WTC11 (cell line): Measurements from ENCODE around the gene RNASEH1. TPM values are rescaled to one million over a fixed set of nuclear protein-coding genes. Genes with fewer than 3 reads are reported as not detected.

Source experiments
- ATAC-seq: fragments of 200-7000 bp; cut with Tn5 transposase; 2 replicates; pipeline ENCODE4 v1.10.0; 2021; ENCODE audit warnings: mild to moderate bottlenecking, moderate library complexity
- CTCF ChIA-PET: fragments of 300-600 bp; sonication (Branson Sonifier 250); formaldehyde crosslinking; loops from one replicate; lab custom pipeline; 2021; ENCODE audit warnings: antibody characterized with exemption; lab: Charles Lee
- POLR2A ChIA-PET: fragments of 350-600 bp; sonication (Branson Sonifier 250); formaldehyde crosslinking; loops from one replicate; lab custom pipeline; 2021; ENCODE audit warnings: antibody characterized with exemption; lab: Charles Lee
- DNase-seq: peaks from one replicate; pipeline ENCODE4 v3.0.0; 2021; ENCODE audit warnings: low spot score
- H3K27ac Mint-ChIP-seq: 2 replicates; pipeline ENCODE4 v1.8.0; 2021; ENCODE audit warnings: mixed read lengths
- H3K27me3 Mint-ChIP-seq: 2 replicates; pipeline ENCODE4 v1.8.0; 2021; ENCODE audit warnings: low read depth, mild to moderate bottlenecking, moderate library complexity, mixed read lengths
- H3K36me3 Mint-ChIP-seq: 2 replicates; pipeline ENCODE4 v1.8.0; 2021; ENCODE audit warnings: mixed read lengths
- H3K4me1 Mint-ChIP-seq: 2 replicates; pipeline ENCODE4 v1.8.0; 2022; ENCODE audit warnings: mixed read lengths
- H3K4me3 Mint-ChIP-seq: 2 replicates; pipeline ENCODE4 v1.8.0; 2021; ENCODE audit warnings: mild to moderate bottlenecking, moderate library complexity, mixed read lengths
- H3K9me3 Mint-ChIP-seq: 2 replicates; pipeline ENCODE4 v1.8.0; 2021; ENCODE audit warnings: mixed read lengths
- AR ChIP-seq: fragments of 250-450 bp; sonication (Bioruptor Pico); IDR thresholded peaks from 2 replicates; pipeline ENCODE4 v1.9.0; 2021; ENCODE audit warnings: mild to moderate bottlenecking
- ESRRA ChIP-seq: sonication (generic); formaldehyde crosslinking; IDR thresholded peaks from 2 replicates; pipeline ENCODE4 v1.8.1; 2022; ENCODE audit warnings: mild to moderate bottlenecking, missing genetic modification reagents, borderline replicate concordance
- ETV6 ChIP-seq: sonication (generic); formaldehyde crosslinking; IDR thresholded peaks from 2 replicates; pipeline ENCODE4 v1.8.1; 2022; ENCODE audit warnings: mild to moderate bottlenecking, missing genetic modification reagents
- FOXK1 ChIP-seq: sonication (generic); formaldehyde crosslinking; IDR thresholded peaks from 2 replicates; pipeline ENCODE4 v1.8.0; 2022; ENCODE audit warnings: mild to moderate bottlenecking, moderate library complexity, missing genetic modification reagents
- JAZF1 ChIP-seq: fragments of 250-450 bp; sonication (Bioruptor Pico); IDR thresholded peaks from 2 replicates; pipeline ENCODE4 v1.9.0; 2021; ENCODE audit warnings: moderate library complexity, mild to moderate bottlenecking, inconsistent platforms
- JUN ChIP-seq: sonication (generic); formaldehyde crosslinking; IDR thresholded peaks from 2 replicates; pipeline ENCODE4 v1.8.0; 2023; ENCODE audit warnings: mild to moderate bottlenecking, missing genetic modification reagents
- MLX ChIP-seq: sonication (generic); formaldehyde crosslinking; IDR thresholded peaks from 2 replicates; pipeline ENCODE4 v1.8.1; 2023; ENCODE audit warnings: mild to moderate bottlenecking, missing genetic modification reagents, moderate library complexity
- NFE2L1 ChIP-seq: sonication (generic); formaldehyde crosslinking; IDR thresholded peaks from 2 replicates; pipeline ENCODE4 v1.8.1; 2023; ENCODE audit warnings: missing genetic modification reagents
- NR1H2 ChIP-seq: sonication (generic); formaldehyde crosslinking; IDR thresholded peaks from 2 replicates; pipeline ENCODE4 v1.9.0; 2021; ENCODE audit warnings: mild to moderate bottlenecking, moderate library complexity, missing genetic modification reagents
- TEAD1 ChIP-seq: sonication (generic); formaldehyde crosslinking; IDR thresholded peaks from 2 replicates; pipeline ENCODE4 v1.8.0; 2022; ENCODE audit warnings: mild to moderate bottlenecking, missing genetic modification reagents
- ZNF416 ChIP-seq: fragments of 250-450 bp; sonication (Bioruptor Pico); IDR thresholded peaks from 2 replicates; pipeline ENCODE4 v1.9.0; 2021; ENCODE audit warnings: mild to moderate bottlenecking, inconsistent platforms
- ZNF423 ChIP-seq: fragments of 250-450 bp; sonication (Bioruptor Pico); IDR thresholded peaks from 2 replicates; pipeline ENCODE4 v2.1.2; 2022; ENCODE audit warnings: mild to moderate bottlenecking, moderate library complexity
- ZSCAN18 ChIP-seq: fragments of 250-450 bp; sonication (Bioruptor Pico); IDR thresholded peaks from 2 replicates; pipeline ENCODE4 v2.1.2; 2022; ENCODE audit warnings: mild to moderate bottlenecking, moderate library complexity
- total RNA-seq: library from RNA; stranded (reverse); gene quantifications from 3 replicates; pipeline ENCODE4 v1.2.3, GENCODE V29; 2021
- TF ChIP-seq, protein P1 (sequence below): sonication (generic); formaldehyde crosslinking; IDR thresholded peaks from 2 replicates; pipeline ENCODE4 v1.8.0; 2023; ENCODE audit warnings: missing genetic modification reagents, mild to moderate bottlenecking, borderline replicate concordance
- TF ChIP-seq, protein P2 (sequence below): sonication (generic); formaldehyde crosslinking; IDR thresholded peaks from 2 replicates; pipeline ENCODE4 v1.8.1; 2022; ENCODE audit warnings: low read depth, mild to moderate bottlenecking, moderate library complexity, missing genetic modification reagents, borderline replicate concordance
- TF ChIP-seq, protein P3 (sequence below): fragments of 250-450 bp; sonication (Bioruptor Pico); IDR thresholded peaks from 2 replicates; pipeline ENCODE4 v1.9.0; 2021; ENCODE audit warnings: moderate library complexity, mild to moderate bottlenecking, inconsistent platforms, borderline replicate concordance

RNASEH1 gene
- total RNA-seq, 1 experiment from 2014 or later, result 44.4 TPM

DNA sequence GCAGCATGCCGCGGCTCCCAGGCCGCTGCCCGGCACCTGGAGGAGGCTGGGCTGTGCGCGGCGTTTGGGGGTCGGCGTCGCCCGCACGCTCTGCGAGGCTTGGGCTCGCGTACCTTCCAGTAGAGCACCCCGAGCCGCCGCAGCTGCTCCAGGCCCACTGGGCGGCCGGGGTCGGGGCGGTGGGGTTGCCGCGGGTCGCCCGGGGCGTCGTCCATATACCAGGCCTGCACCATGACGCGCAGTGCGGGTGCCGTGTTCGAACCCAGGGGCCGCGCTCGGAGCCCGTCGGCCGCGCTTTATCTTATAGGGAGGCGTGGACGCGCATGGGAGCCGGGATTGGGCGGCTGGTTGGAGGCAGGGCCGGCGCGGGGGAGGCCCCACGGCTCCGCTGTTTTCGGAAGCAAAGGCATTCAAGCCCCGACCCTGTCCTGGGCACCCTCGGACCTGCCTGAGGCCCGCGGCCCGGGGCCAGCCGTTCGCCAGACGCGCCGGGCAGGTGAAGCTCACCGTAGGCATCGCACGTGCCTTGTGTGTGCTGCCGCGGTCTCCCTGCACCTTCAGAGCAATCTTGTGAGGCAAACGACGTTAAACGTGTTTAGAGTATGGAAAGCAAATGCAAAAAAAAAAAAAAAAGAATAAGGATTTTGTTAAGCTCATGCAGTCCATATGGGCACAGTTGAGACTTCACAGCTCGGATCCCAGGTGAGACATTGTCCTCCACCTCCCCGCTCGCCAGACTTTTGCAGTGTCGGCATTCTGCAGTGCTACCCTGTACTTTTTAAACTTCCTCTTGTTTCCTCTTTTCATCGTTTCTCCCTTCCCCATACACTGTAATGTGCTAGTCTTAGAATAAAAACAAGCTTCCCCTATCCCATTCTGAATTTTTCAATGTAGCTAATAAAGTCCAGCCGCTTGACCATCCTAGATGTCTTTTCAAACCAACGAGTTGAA, 38.6 kb downstream of the RNASEH1 start, which contains the start of gene ADI1 (continued):
- TF ChIP-seq, protein P1, sequence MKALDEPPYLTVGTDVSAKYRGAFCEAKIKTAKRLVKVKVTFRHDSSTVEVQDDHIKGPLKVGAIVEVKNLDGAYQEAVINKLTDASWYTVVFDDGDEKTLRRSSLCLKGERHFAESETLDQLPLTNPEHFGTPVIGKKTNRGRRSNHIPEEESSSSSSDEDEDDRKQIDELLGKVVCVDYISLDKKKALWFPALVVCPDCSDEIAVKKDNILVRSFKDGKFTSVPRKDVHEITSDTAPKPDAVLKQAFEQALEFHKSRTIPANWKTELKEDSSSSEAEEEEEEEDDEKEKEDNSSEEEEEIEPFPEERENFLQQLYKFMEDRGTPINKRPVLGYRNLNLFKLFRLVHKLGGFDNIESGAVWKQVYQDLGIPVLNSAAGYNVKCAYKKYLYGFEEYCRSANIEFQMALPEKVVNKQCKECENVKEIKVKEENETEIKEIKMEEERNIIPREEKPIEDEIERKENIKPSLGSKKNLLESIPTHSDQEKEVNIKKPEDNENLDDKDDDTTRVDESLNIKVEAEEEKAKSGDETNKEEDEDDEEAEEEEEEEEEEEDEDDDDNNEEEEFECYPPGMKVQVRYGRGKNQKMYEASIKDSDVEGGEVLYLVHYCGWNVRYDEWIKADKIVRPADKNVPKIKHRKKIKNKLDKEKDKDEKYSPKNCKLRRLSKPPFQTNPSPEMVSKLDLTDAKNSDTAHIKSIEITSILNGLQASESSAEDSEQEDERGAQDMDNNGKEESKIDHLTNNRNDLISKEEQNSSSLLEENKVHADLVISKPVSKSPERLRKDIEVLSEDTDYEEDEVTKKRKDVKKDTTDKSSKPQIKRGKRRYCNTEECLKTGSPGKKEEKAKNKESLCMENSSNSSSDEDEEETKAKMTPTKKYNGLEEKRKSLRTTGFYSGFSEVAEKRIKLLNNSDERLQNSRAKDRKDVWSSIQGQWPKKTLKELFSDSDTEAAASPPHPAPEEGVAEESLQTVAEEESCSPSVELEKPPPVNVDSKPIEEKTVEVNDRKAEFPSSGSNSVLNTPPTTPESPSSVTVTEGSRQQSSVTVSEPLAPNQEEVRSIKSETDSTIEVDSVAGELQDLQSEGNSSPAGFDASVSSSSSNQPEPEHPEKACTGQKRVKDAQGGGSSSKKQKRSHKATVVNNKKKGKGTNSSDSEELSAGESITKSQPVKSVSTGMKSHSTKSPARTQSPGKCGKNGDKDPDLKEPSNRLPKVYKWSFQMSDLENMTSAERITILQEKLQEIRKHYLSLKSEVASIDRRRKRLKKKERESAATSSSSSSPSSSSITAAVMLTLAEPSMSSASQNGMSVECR (CRISPR knock-in tag), result peak; percentile 74; the same call in 1 of the 2 replicates
- 0 out of 2 replicates have a peak, but pooled peaks have one; percentile 55 for TF ChIP-seq NR1H2 (CRISPR knock-in tag)
- TF ChIP-seq, protein P2, sequence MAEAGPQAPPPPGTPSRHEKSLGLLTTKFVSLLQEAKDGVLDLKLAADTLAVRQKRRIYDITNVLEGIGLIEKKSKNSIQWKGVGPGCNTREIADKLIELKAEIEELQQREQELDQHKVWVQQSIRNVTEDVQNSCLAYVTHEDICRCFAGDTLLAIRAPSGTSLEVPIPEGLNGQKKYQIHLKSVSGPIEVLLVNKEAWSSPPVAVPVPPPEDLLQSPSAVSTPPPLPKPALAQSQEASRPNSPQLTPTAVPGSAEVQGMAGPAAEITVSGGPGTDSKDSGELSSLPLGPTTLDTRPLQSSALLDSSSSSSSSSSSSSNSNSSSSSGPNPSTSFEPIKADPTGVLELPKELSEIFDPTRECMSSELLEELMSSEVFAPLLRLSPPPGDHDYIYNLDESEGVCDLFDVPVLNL (CRISPR knock-in tag), result peak; percentile 53; the same call in 1 of the 2 replicates
- TF ChIP-seq ZNF423 (CRISPR knock-in tag), result no peak
- no peak for TF ChIP-seq ZNF416 (CRISPR knock-in tag)
- no peak for TF ChIP-seq JAZF1 (CRISPR knock-in tag)
- peak; percentile 35; the same call in 1 of the 2 replicates for TF ChIP-seq TEAD1 (CRISPR knock-in tag)
- TF ChIP-seq, protein P3, sequence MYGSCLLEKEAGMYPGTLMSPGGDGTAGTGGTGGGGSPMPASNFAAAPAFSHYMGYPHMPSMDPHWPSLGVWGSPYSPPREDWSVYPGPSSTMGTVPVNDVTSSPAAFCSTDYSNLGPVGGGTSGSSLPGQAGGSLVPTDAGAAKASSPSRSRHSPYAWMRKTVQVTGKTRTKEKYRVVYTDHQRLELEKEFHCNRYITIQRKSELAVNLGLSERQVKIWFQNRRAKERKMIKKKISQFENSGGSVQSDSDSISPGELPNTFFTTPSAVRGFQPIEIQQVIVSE (CRISPR knock-in tag), result no peak
- peak; percentile 85 for TF ChIP-seq ESRRA (CRISPR knock-in tag)
- TF ChIP-seq NFE2L1, result peak; percentile 80
- no peak for TF ChIP-seq ZSCAN18 (CRISPR knock-in tag)
- TF ChIP-seq MLX (CRISPR knock-in tag), result no peak
- TF ChIP-seq JUN (CRISPR knock-in tag), result peak; percentile 73; the same call in 1 of the 2 replicates

DNA sequence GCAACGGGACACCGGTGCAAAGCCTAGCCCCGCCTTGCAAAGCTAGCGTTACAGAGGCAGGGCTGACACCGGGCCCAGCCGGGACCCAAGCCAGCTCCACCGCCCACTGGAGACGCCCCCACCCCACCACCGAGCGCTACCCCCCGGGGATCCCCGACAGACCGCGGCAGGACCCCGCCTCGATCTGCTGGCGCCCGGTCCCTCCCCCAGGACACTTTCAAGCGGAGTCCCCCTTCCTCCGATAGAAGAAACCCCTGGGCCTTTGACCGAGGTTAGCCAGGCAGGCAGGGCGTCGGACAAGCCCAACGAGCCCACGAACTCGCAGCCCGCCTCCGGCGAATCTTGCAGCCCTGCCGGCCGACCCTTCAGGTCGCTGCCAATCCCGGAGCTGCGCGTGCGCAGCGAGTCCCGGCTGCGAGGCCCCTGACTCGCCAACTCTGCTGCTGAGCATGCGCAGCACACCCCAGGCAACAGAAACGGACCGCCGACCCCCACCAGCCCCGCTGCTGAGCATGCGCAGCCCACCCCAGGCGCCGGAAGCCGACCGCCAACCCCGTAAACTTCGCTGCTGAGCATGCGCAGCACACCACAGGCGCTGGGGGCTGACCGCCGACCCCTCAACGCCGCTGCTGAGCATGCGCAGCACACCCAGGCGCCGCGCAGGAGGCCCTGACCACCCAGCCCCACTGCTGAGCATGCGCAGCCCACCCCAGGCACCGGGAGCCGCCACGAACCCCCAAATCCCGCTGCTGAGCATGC, 39.5 kb downstream of the RNASEH1 start:
- CTCF ChIA-PET, result interaction anchor here (0.9 kb wide), 1 partner anchor 387 kb away, joined by 3 read pairs; no protein-coding TSS in a partner anchor
- Mint-ChIP-seq H3K27me3 (peaks cover 26% of the 10 kb centered on the region), H3K27ac (no peak overlapping the region), H3K4me1 (peaks cover 22% of the 10 kb centered on the region), H3K9me3 (peaks cover 21% of the 10 kb centered on the region), H3K36me3 (peaks cover 24% of the 10 kb centered on the region), H3K4me3 (peak overlapping the region; percentile 78)
- peak; percentile 99 for DNase-seq
- POLR2A ChIA-PET, result interaction anchor here (2.0 kb wide), 1 partner anchor 39 kb away, joined by 9 read pairs; the partner anchor contains the start of gene RNASEH1
- peak; percentile 83 for ATAC-seq
- TF ChIP-seq, protein P1 (CRISPR knock-in tag), result no peak; the same call in 1 of the 2 replicates
- no peak for TF ChIP-seq ETV6 (CRISPR knock-in tag)
- no peak for TF ChIP-seq AR (CRISPR knock-in tag)
- peak; percentile 27; the same call in 1 of the 2 replicates for TF ChIP-seq FOXK1 (CRISPR knock-in tag)
